Chondrocyte (in vitro differentiated cells): Measurements from ENCODE around the gene KIRREL3. TPM values are rescaled to one million over a fixed set of nuclear protein-coding genes. Genes with fewer than 3 reads are reported as not detected.

Source experiments
- DNase-seq: peaks from one replicate; pipeline ENCODE4 v3.0.0; 2021; ENCODE audit warnings: mixed read lengths, low spot score
- H3K27ac Mint-ChIP-seq: one replicate; pipeline ENCODE4 v1.8.0; 2021; ENCODE audit warnings: mild to moderate bottlenecking, moderate library complexity, mixed read lengths; ENCODE audit not compliant: unreplicated experiment
- H3K27me3 Mint-ChIP-seq: 2 replicates; pipeline ENCODE4 v1.8.0; 2021; ENCODE audit warnings: low read depth, mixed read lengths
- H3K36me3 Mint-ChIP-seq: 2 replicates; pipeline ENCODE4 v1.8.0; 2021; ENCODE audit warnings: low read depth, mixed read lengths
- H3K4me1 Mint-ChIP-seq: 2 replicates; pipeline ENCODE4 v1.8.0; 2021; ENCODE audit warnings: low read depth, mild to moderate bottlenecking, mixed read lengths
- H3K4me3 Mint-ChIP-seq: one replicate; pipeline ENCODE4 v1.8.0; 2021; ENCODE audit warnings: mild to moderate bottlenecking, moderate library complexity, mixed read lengths; ENCODE audit not compliant: unreplicated experiment
- H3K9me3 Mint-ChIP-seq: 2 replicates; pipeline ENCODE4 v1.8.0; 2021; ENCODE audit warnings: low read depth, mixed read lengths
- CTCF ChIP-seq: fragments of 200-600 bp; sonication (generic); IDR thresholded peaks from 2 replicates; pipeline ENCODE4 v1.5.0; 2021; ENCODE audit warnings: antibody characterized with exemption, mild to moderate bottlenecking, moderate library complexity
- total RNA-seq: library from RNA; stranded (reverse); gene quantifications from 3 replicates; pipeline ENCODE4 v1.2.1, GENCODE V29; 2021

The KIRREL3 gene
- total RNA-seq, 1 donor from 2014 or later, result 1.2 TPM

GRCh38 chr11:126839496-126839895 lies 161.1 kb downstream of the KIRREL3 start:
- DNase-seq, result no peak
- no peaks in the 10 kb centered on the region for H3K9me3 Mint-ChIP-seq
- no peaks in the 10 kb centered on the region for H3K36me3 Mint-ChIP-seq
- no peaks in the 10 kb centered on the region for H3K27me3 Mint-ChIP-seq
- H3K4me1 Mint-ChIP-seq, result peaks cover 7% of the 10 kb centered on the region
- H3K4me3 Mint-ChIP-seq, result no peak overlapping the region
- no peak for TF ChIP-seq CTCF
- H3K27ac Mint-ChIP-seq, result no peak overlapping the region

- no peak for TF ChIP-seq CTCF
- Mint-ChIP-seq H3K27ac (no peak overlapping the region), H3K27me3 (no peaks in the 10 kb centered on the region), H3K9me3 (no peaks in the 10 kb centered on the region), H3K36me3 (no peaks in the 10 kb centered on the region), H3K4me3 (no peak overlapping the region), H3K4me1 (peaks cover 12% of the 10 kb centered on the region)
- DNase-seq, result no peak
These were observed 161.8 kb downstream of the KIRREL3 start for GRCh38 chr11:126838779-126839178.

GRCh38 chr11:126837581-126837980 lies 163.0 kb downstream of the KIRREL3 start:
- DNase-seq, result no peak
- Mint-ChIP-seq H3K9me3 (no peaks in the 10 kb centered on the region), H3K36me3 (no peaks in the 10 kb centered on the region), H3K27me3 (no peaks in the 10 kb centered on the region), H3K27ac (no peak overlapping the region), H3K4me1 (peaks cover 12% of the 10 kb centered on the region), H3K4me3 (no peak overlapping the region)
- TF ChIP-seq CTCF, result no peak

- DNase-seq, result no peak
- Mint-ChIP-seq H3K36me3 (no peaks in the 10 kb centered on the region), H3K9me3 (no peaks in the 10 kb centered on the region), H3K4me3 (no peak overlapping the region), H3K27ac (no peak overlapping the region), H3K4me1 (peaks cover 6% of the 10 kb centered on the region), H3K27me3 (no peaks in the 10 kb centered on the region)
- TF ChIP-seq CTCF, result no peak
These were observed 166.0 kb downstream of the KIRREL3 start for GRCh38 chr11:126834573-126834972.

GRCh38 chr11:126834149-126834548 lies 166.4 kb downstream of the KIRREL3 start:
- H3K4me1 Mint-ChIP-seq, result peaks cover 6% of the 10 kb centered on the region
- no peaks in the 10 kb centered on the region for H3K36me3 Mint-ChIP-seq
- TF ChIP-seq CTCF, result no peak
- no peak overlapping the region for H3K27ac Mint-ChIP-seq
- H3K9me3 Mint-ChIP-seq, result no peaks in the 10 kb centered on the region
- DNase-seq, result no peak
- H3K27me3 Mint-ChIP-seq, result no peaks in the 10 kb centered on the region
- no peak overlapping the region for H3K4me3 Mint-ChIP-seq
